Hematopoietic multipotent progenitor cell treated with erythropoietin and hydrocortisone succinate and interleukin-3 and kit ligand, for 15 days (in vitro differentiated cells): ENCODE data around the gene ENPEP.
"Not testable (repeated sequence)": the region's sequence is repeated elsewhere in the genome, so short reads cannot be mapped to it uniquely, and the experiment has no call there.

Source experiments
- DNase-seq: peaks from one replicate; pipeline ENCODE4 v3.0.0-alpha.2; 2015; ENCODE audit warnings: low spot score

Gene ENPEP, protein sequence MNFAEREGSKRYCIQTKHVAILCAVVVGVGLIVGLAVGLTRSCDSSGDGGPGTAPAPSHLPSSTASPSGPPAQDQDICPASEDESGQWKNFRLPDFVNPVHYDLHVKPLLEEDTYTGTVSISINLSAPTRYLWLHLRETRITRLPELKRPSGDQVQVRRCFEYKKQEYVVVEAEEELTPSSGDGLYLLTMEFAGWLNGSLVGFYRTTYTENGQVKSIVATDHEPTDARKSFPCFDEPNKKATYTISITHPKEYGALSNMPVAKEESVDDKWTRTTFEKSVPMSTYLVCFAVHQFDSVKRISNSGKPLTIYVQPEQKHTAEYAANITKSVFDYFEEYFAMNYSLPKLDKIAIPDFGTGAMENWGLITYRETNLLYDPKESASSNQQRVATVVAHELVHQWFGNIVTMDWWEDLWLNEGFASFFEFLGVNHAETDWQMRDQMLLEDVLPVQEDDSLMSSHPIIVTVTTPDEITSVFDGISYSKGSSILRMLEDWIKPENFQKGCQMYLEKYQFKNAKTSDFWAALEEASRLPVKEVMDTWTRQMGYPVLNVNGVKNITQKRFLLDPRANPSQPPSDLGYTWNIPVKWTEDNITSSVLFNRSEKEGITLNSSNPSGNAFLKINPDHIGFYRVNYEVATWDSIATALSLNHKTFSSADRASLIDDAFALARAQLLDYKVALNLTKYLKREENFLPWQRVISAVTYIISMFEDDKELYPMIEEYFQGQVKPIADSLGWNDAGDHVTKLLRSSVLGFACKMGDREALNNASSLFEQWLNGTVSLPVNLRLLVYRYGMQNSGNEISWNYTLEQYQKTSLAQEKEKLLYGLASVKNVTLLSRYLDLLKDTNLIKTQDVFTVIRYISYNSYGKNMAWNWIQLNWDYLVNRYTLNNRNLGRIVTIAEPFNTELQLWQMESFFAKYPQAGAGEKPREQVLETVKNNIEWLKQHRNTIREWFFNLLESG

DNA sequence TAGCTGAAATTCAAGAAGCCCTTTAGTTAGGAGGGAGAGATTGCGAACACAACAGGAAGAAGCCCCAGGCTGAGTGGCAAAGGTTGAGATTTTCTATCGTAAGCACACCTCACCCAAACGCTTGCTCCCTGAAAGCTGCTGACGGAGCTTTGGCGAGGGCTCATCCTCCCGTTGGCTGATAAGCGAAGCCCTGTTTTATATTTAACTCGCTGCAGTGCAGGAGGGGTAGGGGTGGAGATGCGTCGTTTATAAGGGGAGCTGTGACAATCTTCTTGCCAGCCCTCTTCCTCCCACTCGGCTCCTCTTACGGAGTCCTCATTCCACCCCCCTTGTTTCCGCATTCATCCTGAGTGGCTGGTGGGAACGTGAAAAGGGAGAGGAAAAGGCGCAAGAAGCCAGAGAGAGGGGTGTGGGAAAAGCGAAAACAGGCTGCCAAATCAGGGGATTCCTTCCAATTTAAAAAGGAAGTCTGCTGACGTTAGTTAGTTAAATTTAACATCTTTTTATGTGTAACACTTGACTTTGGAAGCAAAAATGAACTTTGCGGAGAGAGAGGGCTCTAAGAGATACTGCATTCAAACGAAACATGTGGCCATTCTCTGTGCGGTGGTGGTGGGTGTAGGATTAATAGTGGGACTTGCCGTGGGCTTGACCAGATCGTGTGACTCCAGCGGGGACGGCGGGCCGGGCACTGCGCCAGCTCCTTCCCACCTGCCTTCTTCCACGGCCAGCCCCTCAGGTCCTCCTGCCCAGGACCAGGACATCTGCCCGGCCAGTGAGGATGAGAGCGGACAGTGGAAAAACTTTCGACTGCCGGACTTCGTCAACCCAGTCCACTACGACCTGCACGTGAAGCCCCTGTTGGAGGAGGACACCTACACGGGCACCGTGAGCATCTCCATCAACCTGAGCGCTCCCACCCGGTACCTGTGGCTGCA, at the start of gene ENPEP:
ENPEP (plus strand) TSS at position 275 of the 938 bp plus-strand sequence; CDS start at position 535, 260 bp downstream.
- DNase-seq, result no peak

DNA sequence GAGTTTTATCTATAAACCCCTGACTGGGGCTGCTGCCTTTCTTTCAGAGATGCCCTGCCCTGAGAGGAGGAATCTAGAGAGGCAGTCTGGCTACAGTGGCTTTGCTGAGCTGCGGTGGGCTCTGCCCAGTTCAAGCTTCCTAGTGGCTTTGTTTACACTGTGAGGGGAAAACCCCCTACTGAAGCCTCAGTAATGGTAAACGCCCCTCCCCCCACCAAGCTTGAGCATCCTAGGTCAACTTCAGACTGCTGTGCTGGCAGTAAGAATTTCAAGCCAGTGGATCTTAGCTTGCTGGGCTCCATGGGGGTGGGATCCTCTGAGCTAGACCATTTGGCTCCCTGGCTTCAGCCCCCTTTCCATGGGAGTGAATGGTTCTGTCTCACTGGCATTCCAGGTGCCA, 44.1 kb upstream of the ENPEP start:
- DNase-seq, result not testable (repeated sequence)

DNA sequence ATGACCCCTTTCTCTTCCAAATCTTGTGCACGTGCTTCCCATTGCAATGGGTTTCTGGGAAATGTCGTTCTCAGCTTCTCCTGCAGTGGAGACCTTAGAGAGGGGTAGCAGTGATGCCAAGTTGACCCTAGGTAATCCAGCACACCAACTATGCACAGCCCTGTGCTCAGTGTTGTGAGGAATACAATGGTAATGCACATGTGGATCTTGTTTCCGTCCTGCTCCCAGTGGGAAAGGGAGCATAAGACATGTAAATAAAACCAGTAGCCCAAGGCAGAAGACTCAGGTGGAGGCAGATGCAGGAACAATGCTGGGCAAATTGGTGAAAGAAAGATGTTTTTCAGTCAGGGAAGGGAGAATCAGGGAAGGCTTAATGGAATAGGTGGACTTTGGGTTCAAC, 38.7 kb upstream of the ENPEP start:
- not testable (repeated sequence) for DNase-seq

DNA sequence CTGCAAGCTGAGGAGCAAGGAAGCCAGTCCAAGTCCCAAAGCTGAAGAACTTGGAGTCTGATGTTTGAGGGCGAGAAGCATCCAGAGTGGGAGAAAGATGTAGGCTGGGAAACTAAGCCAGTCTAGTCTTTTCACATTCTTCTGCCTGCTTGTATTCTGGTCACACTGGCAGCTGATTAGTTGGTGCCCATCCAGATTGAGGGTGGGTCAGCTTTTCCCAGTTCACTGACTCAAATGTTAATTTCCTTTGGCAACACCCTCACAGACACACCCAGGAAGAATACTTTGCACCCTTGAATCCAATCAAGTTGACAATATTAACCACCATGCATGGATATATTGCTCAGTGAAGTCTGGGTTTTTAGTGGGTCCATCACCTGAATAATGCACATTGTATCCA, 36.7 kb upstream of the ENPEP start:
- not testable (repeated sequence) for DNase-seq

DNA sequence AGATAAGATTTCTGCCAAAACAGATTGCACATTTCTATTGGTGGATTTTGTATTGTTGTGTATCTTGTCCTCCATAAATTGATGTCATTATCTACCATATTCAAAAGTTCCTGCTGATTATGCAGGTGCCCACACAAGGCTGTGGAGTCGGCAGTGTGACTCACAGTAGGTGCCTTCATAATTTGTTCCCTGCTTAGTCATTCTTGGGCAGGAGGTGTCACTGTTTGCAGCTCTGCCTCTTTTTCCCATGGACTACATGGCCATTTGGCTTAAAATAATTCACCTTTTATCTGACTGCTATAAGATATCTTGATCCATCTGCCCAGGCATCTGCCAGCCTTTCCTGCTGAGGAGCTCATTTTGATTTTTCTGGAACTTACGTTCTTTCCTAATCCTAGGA, 33.6 kb upstream of the ENPEP start:
- no peak for DNase-seq

DNA sequence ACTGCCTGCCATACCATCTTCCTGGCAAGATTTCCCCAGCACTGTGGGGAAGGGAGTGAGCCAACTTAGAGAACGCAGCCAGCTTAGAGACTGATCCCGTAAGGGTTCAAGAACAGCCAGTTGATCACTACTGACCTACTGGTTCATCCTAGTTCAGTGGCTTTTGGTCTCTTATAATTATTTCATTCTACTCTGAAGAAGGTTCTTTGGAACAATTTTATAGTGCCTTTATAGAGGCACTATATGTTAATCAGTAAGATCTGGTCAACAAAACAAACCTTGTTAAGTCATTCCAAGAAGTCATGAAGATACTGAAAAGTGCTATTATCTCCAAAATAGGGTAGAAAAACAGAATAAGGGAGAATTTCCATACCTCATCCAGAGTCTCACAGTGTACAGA, 33.2 kb upstream of the ENPEP start:
- no peak for DNase-seq

DNA sequence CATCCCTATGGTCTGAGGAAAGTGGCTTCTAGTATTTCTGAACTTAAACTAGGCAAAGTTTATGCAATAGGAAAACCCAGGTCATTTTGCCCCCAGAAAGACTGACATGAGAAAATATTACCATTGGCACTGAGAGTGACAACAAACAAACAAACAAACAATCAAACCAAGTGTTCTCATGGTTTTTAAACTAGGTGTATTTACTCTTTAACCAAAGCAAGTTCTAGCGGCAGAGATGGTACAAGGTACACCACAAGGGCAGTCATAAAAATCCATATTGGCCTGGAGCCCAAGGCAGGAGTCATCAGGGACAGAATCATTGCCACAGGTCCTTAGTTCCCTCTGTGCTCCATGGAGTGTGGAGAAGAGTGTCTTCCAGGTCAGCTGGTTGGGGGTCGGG, 26.0 kb upstream of the ENPEP start:
- DNase-seq, result no peak

DNA sequence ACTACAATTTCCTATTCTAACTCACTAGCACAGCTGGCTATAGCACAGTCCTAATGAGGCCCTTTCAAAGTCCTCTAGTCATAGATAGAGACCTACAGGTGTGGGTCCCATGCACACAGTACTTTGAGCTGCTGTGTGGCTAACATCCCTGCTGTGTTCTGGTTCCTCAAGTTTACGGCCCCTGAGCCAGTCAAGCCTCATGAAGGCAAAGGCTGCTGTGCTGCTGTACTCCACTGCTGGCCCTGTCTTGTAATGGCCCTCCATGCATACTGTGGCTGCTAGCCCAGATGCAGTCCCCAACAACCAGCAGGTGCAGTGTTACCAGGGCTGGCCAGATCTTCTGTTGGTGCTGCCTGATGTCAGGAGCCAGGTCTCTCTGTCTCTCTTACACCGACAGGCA, 23.4 kb upstream of the ENPEP start:
- no peak for DNase-seq

DNA sequence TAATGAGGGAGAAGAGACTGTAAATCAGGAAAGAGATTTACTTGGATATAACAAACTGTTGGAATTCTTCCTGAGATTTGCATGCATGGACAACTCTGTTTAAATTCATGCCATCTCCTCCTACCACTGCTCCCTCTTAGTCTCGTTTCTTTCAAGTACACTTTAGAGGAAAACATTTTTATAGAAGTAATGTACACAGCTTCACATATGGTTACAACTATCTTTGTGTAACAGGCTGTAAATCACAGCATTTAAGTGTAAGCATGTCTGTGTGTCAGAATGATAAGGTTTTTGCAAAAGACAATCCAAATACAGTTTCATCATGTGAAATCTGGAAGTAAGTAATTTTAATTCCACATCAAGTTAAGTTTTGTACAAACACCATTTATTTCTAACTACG, 21.5 kb upstream of the ENPEP start:
- no peak for DNase-seq

DNA sequence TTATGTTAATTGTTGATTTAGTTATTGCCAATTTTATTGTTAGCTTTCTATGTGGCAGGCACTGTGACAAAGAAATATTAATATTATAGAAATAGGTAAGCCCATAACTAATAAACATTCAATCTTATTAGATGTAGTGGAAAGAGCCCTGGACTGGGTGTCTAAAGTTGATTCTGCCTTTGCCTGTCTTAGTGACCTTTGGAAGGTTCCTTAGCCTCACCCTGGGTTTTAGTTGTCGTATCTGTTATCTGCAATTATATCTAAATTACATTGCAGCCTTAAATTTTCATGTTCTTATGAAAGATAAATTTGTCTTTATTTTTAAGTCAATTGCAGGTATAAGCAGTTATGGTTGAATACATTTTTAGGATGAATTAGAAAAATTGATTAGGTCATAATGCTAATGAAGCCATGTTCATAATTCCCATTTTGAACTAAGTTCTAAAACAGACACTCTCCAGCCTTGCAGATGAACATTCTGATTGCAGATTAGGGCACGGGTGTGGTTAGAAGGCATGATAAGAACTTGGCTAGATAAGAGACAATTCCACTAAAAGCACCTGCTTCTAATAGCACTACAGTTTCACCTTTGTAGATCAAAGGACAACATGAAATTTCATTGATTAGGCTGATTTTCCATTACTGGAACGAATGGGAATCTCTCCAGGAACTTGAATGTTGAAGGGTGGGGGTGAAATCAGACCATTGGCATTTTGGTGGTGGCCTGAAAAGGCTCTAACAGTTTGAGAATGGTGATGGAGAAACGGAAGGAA, 17.3 kb upstream of the ENPEP start:
- no peak for DNase-seq

DNA sequence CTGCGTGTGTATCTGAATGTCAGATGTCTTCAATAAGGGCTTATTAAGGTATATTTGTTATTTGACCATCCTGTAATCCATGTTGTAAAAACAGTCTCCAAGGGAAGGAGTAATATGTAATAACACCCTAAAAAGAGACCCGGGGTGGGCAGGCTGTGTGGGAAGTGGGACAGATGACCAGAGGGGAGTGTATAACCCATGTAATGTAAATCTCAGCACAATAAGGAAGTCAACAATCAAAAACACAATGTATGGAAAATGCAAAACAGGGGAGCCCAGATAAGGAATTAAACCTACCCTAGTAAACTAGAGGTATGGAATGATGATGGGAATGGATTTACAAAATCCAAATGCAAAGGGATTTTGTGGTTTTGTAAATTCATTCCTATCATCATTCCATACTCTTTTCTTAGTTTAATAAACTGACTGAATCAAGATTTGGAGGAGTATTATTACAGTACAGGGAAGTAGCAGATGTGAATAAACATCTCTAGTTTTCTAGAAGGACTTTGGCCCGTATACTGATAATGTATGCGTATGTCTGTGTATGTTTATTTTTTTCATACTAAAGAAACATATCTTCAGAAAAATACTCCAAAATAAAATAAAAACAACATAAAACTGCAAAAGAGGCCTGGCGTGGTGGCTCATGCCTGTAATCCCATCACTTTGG, 15.7 kb upstream of the ENPEP start:
- no peak for DNase-seq

DNA sequence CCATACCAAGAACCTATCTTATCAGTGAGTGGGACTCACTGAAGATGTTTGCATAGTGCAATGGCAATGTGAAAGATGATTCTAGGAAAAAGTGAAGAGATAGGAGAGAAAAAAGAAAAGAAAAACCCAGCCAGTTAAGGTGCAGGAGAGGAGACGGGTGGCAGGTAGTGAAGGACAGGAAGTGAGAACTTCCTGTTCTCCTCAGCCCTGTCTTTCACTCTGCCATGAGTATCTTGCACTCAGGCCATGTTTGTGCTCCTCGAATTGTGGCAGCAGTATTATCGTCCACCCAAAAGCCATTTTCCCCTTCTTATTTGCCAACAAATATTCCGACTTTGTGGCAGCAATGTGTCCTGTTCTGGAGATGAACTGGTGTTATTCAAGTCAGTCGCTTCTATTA, 8.6 kb upstream of the ENPEP start:
- no peak for DNase-seq

DNA sequence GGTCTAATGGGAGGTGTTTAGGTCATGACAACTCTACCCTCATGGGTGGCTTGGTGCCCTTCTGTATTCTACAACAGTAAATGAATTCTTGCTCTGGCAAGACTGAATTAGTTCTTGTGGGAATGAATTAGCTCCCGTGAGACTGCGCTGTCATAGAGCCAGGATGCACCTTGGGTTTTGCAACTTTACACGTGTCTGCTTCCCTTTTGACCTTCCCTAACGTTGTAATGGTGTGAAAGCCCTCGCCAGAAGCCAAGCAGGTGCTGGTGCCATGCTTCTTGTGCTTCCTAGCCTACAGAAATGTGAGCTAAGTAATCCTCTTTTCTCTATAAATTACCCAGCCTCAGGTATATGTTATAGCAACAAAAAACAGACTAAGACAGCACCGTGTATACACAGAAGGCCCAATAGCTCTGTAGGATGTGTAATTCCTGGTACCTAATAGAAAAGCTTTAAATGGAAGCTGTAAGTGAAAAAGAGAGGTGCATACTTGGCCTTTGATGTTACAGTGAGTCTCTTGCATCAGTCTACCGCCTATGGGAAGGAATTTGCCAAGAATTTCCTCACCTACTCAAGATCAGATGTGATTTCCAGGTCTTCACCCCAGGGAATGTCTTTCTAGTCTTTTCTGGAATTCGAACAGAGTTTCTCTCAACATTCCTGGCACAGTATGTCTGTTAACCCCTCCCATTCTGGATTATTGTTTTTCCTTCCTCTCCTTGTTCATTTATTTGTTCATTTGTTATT, 3.2 kb upstream of the ENPEP start:
- DNase-seq, result no peak

DNA sequence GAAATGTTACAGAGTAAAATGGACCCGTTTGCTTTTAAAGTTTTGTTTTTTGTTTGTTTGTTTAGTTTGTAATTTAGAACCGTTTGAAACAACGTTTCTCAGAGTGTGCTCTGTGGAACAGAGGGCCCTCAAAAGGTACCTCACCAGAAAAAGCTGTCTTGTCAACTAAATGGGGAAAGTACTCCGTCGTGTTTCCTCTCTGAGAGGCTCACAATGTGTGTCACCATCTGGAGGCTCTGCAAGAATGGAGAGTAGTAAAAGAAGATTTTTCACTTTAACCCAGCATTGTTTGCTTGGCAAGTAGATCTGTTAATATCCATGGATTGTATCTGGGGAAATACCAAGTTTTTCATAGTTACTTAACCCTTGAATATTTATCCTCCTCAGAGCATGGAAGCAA, 1.5 kb upstream of the ENPEP start:
- DNase-seq, result no peak

DNA sequence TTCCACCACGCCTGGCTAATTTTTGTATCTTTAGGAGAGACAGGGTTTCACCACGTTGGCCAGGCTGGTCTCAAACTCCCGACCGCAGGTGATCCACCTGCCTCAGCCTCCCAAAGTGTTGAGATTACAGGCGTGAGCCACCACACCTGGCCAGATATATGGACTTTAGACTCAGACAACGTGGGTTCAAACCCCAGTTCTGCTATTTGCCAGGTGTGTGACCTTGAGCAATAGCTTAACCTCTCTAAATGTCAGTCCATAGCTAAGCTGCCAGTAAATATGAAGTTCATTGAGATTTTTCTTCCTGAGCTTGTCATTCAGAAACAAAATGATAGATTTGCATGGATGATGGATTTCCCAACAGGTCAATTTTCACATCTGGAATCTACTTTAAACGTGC, 875 bp upstream of the ENPEP start:
- not testable (repeated sequence) for DNase-seq

DNA sequence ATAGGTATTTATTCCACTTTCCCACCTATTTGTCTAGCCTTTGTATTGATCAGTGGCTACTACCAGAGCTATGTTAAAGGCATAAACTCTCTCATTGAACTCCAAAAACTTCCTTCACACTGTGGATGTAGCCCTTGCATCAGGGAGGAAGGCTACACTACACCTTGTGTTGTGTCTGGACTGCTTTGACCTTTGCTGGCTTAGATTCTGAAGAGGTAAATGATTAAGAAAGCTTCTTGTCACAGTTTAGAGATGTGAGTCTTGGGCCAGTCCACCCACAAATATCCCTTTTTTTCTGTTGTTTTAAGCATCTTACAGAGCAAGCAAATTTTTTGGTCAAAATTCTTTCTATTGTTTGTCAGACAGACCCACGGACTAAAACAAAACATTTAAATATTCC, 1.9 kb downstream of the ENPEP start:
- no peak for DNase-seq

DNA sequence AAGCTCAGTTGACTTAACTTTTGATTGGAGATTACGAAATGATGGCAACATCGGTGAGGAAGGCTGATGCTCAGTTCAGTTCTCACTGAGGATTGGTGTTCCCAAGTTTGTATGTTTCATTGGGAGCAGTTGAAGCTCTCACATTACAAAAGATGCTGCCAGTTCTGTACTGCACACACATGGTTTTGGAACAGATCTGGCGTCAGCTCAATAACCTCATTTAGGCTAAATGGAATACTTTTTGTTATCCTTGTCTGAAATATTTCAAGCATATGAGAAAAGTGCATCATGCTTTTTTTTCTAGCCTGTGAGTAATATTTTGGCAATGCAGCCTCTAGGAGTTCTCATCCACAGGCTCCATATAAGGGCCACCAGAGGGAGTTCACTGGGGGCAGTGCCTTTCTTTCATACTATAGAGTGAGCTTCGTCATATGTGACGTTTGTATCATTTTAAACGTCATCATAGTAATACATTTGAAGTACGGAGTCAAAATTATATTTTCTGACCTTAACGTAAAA, 4.1 kb downstream of the ENPEP start:
- DNase-seq, result no peak

DNA sequence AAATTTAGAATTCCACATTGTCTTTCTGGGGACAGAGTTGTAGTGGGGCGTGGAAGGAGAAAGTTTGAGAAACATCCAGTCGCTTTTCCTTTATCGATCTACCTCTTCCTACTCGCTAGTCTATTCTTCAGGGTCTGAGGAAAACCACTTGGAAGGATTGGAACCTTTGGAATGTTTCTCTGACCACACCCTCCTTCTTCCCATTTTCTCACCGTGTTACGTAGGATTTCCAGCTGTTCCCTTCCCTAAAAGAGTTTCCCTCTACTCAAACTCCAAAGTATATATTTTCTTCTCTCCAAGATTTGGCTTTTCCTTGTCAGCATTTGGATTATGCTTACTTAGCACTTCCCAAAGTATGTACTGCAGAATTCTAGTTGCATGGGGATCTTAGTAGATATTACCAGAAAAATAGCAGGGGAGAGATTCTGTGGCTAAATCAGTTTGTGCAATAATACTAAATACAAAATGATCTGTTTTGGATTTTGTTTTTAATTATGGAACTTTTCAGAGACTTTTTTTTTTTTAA, 4.9 kb downstream of the ENPEP start:
- no peak for DNase-seq

DNA sequence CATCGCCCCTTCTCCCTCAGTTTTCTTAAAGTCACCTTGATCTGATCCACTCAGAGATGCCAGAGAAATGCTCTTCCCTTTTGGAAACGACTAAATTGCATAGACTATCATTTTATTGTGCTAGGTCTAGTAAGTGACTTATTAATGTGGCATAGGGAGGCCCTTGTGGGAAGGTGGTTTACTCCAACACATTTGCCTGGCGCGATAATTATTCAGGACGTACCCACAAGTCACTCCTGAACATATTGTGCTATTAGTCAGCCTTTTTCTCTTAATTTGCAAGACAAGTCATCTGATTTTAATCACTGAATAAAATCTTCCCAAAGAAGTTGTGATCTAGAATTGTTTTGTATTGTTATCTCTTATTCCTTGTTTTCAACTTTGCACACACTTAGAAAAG, 7.6 kb downstream of the ENPEP start:
- no peak for DNase-seq
